ENCODE data around the gene SOS1. TPM values are rescaled to one million over a fixed set of nuclear protein-coding genes. Genes with fewer than 3 reads are reported as not detected.
"Not testable (repeated sequence)": the region's sequence is repeated elsewhere in the genome, so short reads cannot be mapped to it uniquely, and the experiment has no call there.

The SOS1 gene
- total RNA-seq, 2 donors from 2014 or later, result 15.3 to 21.3 TPM

GRCh38 chr2:39156846-39157245 lies 36.0 kb upstream of the SOS1 start:
- peaks cover 0 to 5% of the 10 kb centered on the region in 2 donors for H3K4me1 ChIP-seq
- no peaks in the 10 kb centered on the region for H3K36me3 ChIP-seq
- no peak overlapping the region for H3K4me3 ChIP-seq
- TF ChIP-seq CTCF (IDR thresholded peaks at IDR 0.05), result no peak
- H3K9me3 ChIP-seq, result no peaks in the 10 kb centered on the region
- H3K27me3 ChIP-seq, result no peaks in the 10 kb centered on the region
- DNase-seq (ENCODE audit: low spot score), result no peak
- no peak overlapping the region for H3K27ac ChIP-seq

GRCh38 chr2:39156107-39156506 lies 35.3 kb upstream of the SOS1 start:
- Histone ChIP-seq H3K4me1 (peaks cover 0 to 5% of the 10 kb centered on the region in 2 donors), H3K27ac (no peak overlapping the region), H3K36me3 (no peaks in the 10 kb centered on the region), H3K4me3 (no peak overlapping the region), H3K27me3 (no peaks in the 10 kb centered on the region), H3K9me3 (no peaks in the 10 kb centered on the region)
- DNase-seq (ENCODE audit: low spot score), result no peak
- no peak for TF ChIP-seq CTCF (IDR thresholded peaks at IDR 0.05)

- not testable (repeated sequence) for H3K36me3 ChIP-seq; DNase-seq (ENCODE audit: low spot score); H3K27me3 ChIP-seq; H3K4me1 ChIP-seq; H3K4me3 ChIP-seq; H3K27ac ChIP-seq; H3K9me3 ChIP-seq
Observed at GRCh38 chr2:39155573-39155972, 34.7 kb upstream of the SOS1 start.

GRCh38 chr2:39154944-39155343 lies 34.1 kb upstream of the SOS1 start:
- Histone ChIP-seq H3K4me3 (no peak overlapping the region), H3K4me1 (no peaks in the 10 kb centered on the region), H3K36me3 (no peaks in the 10 kb centered on the region), H3K27me3 (no peaks in the 10 kb centered on the region), H3K9me3 (no peaks in the 10 kb centered on the region), H3K27ac (no peak overlapping the region)
- no peak for DNase-seq (ENCODE audit: low spot score)
- TF ChIP-seq CTCF (IDR thresholded peaks at IDR 0.05), result no peak

GRCh38 chr2:39153312-39153711 lies 32.5 kb upstream of the SOS1 start:
- no peaks in the 10 kb centered on the region for H3K36me3 ChIP-seq

GRCh38 chr2:39152504-39152903 lies 31.7 kb upstream of the SOS1 start:
- no peak for DNase-seq (ENCODE audit: low spot score)

More at GRCh38 chr2:39153312-39153711, 32.5 kb upstream of the SOS1 start:
- H3K27me3 ChIP-seq, result no peaks in the 10 kb centered on the region
- H3K4me1 ChIP-seq, result no peaks in the 10 kb centered on the region
- TF ChIP-seq CTCF (IDR thresholded peaks at IDR 0.05), result no peak
- DNase-seq (ENCODE audit: low spot score), result no peak
- H3K4me3 ChIP-seq, result no peak overlapping the region
- no peaks in the 10 kb centered on the region for H3K9me3 ChIP-seq
- no peak overlapping the region for H3K27ac ChIP-seq

More at GRCh38 chr2:39152504-39152903, 31.7 kb upstream of the SOS1 start:
- H3K36me3 ChIP-seq, result no peaks in the 10 kb centered on the region
- no peak for TF ChIP-seq CTCF (IDR thresholded peaks at IDR 0.05)
- H3K9me3 ChIP-seq, result no peaks in the 10 kb centered on the region
- no peaks in the 10 kb centered on the region for H3K27me3 ChIP-seq
- H3K4me1 ChIP-seq, result no peaks in the 10 kb centered on the region
- H3K27ac ChIP-seq, result no peak overlapping the region
- H3K4me3 ChIP-seq, result no peak overlapping the region
